ENCODE data around the gene GRM4.

GRM4 gene

DNA sequence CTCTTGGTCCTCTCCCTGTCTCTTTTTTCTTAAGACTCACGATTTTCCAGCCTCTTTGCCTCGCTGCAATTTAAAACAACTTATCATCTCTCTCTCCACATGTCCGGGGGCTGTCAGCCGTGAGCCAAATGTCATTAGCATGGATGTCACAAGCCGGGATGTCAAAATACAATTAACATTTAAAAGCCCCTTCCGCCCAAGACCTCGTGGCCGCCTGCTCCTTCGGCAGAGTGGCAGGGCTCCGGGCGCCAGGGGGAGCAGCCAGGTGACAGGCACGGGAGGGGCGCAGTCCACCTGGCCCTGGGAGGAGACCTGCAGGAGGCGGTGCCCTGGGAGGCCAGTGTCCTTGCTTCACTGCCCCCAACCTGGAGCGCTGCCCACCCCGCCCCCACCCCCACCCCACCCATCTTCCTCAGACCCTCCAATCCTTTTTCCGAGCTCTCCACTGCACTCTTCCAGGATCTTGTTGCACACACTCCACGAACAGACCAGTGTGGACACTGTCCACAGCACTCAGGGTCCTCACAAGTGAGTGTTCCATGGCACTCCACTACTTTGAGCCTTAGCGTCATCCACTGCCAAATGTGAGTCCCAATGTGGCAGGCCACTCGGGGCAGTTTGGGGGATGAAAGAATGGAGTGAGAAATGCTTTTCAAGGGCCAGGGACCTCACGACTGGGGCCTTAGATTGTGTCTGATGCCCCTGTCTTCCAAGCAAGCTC lies 5.6 kb upstream of the GRM4 start:
- no peak for TF ChIP-seq GATA2 (IDR thresholded peaks at IDR 0.05; ENCODE audit: low read depth, low read length)
- TF ChIP-seq GATA3 (IDR thresholded peaks at IDR 0.05; ENCODE audit: low read depth, low read length) = no peak

DNA sequence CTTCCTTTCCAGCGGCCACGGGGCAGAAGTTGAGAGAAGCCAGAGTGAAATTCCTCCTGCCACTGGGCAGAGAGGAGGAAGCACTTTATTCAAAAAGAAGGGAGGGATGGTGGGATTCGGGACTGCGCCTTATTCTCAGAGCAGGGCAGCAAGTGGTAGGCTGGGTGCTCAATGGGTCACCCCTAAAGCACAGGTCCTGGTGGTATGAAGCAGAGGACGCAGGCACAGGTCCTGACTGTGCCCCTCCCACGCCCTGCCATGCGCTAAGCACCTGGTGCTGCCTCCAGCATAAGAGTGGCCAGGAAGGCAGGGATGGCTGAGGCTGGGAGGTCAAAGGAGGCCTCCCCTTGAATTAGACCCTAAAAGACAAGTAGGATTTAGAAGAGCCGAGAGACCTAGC lies 4.9 kb upstream of the GRM4 start:
- TF ChIP-seq GATA3 (IDR thresholded peaks at IDR 0.05; ENCODE audit: low read depth, low read length) (no peak), GATA2 (IDR thresholded peaks at IDR 0.05; ENCODE audit: low read depth, low read length) (no peak)

DNA sequence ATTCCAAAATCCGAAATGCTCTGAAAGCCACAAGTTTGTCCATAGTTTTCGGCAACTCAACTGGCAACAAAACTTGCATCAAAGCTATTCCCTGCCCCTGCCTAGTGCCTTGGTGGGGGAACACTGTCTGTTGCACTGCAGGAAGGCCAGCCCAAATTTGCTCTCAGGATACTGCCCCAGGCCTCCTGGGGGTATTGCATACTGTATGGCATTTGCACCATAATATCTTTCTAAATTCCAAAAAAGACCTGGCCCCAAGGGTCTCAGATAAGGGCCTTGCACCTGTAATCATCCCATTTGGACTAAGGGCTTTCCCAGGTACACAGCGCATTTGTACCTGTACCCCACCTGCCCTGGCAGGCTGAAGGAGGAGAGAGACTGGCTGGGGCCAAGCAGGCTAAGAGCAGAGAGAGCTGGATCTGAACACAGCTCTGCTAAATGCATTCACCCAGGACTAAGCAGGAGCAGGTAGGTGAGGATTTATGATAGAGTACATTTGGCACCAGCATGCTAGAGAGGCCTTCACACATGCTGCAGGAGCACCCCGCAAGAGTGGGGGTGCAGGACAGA lies 4.0 kb upstream of the GRM4 start:
- TF ChIP-seq GATA2 (IDR thresholded peaks at IDR 0.05; ENCODE audit: low read depth, low read length) (no peak), GATA3 (IDR thresholded peaks at IDR 0.05; ENCODE audit: low read depth, low read length) (no peak)

DNA sequence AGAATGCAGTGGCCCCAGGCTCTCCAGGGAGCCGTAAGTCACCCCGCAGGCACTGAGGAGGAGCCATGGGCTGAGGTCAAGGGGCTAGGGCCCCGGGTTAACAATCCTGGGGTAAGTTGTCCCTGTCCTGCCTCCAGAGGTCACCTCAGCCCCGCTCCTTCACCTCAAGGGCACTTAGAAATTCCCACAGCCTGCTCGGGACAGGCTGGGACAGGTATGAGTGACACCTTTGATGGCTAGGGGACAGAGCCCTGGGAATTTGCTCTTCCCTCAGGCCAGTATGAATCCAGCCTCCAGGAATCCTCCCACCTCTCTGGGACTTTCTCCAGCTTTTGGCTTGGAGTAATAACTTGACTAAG lies 3.5 kb upstream of the GRM4 start:
- TF ChIP-seq GATA2 (IDR thresholded peaks at IDR 0.05; ENCODE audit: low read depth, low read length) (no peak), GATA3 (IDR thresholded peaks at IDR 0.05; ENCODE audit: low read depth, low read length) (no peak)

DNA sequence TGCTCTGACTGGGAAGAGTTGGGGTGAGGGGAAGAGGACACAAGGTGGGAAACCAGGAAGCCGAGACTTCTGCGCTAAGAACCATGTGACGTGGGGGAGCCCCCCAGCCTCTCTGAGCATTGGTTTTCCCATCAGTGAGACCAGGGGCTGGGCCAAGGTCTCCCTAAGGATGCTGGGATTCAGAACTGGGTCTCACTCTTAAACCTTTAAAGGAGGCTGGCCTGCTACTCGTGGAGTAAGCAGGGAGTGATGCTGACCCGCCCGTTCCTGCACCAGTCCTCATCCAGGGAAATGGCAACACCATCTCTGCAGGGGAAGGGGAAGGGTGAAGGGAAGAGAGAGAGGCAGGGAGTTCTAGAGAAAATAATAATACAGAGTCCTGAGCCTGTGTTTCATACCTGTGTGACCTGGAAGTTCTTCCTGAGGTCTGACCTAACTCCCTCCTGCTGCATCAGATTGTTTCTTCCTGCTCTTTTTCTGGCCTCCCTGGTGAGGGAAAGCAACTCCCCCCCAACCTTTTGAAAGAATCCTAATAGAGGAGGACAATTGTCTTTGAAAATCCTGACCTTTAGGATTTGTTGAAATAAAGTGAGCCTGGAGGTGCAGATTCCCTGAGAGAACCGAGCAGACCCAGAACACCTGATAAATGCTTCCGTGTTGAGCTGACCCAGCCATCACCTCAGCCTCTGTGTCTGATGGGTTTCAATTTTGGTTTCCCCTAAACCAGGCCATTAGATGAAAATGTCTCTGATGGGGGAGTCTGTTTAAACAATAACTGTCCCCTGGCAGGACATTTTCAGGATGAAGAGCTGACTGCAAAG lies 3.0 kb upstream of the GRM4 start:
- no peak for TF ChIP-seq GATA3 (IDR thresholded peaks at IDR 0.05; ENCODE audit: low read depth, low read length)
- no peak for TF ChIP-seq GATA2 (IDR thresholded peaks at IDR 0.05; ENCODE audit: low read depth, low read length)

DNA sequence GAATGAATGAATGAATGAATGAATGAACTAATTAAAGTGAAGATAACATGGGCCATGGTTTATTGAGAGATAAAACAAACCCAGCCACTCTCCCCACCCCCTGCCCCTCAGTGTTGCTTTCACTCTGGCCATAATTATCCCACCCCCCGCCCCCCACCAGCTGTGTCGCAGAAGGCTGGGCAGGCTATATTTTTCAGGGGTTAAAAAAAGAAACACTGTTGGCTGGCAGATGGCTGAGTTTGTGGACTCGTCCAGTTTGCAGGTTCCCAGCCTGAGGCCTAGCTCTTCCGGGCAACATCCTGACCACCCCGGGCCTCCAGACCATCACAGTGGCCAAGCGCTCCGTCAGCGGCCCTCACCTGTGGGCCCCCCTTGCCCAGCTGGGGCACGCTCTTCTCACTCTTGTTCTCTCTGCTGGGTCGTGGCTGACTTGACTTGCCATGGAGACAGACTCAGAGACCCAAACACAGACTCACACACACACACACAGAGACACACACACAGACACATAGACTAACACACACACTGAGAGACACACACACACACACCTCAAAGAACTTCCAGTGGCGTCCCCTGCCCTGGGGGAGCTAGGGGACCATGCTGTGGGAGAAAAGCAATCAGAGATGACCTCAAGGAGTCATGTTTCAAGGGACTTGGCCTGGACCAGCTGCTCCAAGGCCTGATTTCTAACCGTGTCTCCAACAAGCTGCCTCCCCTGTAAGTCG lies 2.2 kb upstream of the GRM4 start:
- TF ChIP-seq GATA3 (IDR thresholded peaks at IDR 0.05; ENCODE audit: low read depth, low read length) (no peak), GATA2 (IDR thresholded peaks at IDR 0.05; ENCODE audit: low read depth, low read length) (no peak)

DNA sequence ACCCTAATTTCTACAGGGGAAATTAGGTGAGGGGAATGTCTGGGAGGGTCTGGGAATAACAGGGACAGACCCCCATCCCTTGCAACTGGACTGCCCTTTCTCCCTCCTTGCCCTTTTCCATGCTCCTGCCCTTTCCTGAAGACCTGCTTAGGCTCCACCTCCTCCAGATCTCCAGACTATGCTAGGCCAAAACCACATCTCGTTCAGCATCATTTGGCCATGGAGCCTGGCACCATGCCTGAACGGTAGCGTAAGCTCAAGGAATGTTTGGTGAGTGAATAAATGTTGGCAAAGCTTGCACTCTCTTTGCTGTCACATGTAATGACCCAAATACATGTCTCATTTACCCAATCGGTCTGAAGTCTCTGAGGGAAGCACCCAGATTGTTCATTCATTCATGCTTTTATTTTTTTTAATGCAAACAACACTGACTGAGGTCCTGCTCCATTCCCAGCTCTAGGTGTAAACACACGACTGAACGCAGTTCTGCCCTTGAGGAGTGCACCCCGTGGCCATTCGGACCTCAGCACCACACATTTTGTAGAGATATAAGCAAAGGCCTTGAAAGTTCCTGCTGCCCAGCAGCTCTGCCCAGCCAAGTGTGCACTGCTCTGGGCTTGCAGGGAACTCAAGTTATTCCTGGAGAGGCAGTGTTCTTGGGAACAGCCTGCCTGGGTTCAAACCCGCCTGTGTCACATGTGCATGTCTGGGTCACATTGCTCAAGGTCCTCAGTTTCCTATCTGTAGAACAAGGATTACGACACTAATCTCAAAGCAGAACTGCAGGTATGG lies 1.1 kb upstream of the GRM4 start:
- TF ChIP-seq GATA3 (IDR thresholded peaks at IDR 0.05; ENCODE audit: low read depth, low read length) (no peak), GATA2 (IDR thresholded peaks at IDR 0.05; ENCODE audit: low read depth, low read length) (no peak)

DNA sequence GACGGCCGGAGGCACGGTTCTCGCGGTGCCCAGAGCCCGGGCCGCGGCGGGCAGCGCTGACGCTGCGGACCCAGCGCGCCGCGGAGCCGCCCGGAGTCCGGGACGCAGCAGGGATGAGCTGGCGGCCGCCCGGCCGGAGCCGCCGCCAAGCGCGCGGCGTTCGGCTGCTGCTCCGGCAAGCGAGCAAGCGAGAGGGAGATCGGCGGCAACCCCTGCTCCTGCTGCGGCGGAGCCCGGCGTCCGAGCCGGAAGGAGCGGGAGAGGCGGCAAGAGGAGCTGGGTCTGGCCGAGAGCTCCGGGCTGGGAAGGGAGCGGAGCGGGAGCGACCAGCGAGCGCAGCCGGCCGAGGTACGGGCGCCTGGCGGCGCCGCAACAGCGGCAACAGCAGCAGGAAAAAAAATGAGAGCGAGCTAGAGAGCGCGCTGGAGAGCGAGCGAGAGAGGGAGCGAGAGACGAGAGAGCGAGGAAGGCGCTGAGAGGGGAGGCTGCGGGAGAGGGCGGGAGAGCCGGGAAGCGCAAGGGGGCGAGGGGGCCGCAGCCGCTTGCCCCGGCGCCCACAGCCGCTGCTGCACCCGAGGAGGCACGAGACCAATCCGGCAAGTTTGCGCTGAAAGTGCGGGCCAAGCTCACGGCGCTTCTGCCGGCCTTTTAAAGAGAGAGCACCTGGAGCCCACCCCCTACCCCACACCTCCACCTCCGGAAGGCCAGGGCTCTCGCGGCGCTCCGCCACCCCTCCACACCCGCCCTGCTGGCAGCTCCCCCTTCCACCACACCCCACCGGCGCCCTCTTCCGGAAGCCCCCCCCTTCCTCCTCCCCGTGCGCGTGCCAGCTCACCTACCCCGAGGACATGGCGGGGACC lies 496 bp downstream of the GRM4 start:
- TF ChIP-seq GATA3 (IDR thresholded peaks at IDR 0.05; ENCODE audit: low read depth, low read length) = no peak
- TF ChIP-seq GATA2 (IDR thresholded peaks at IDR 0.05; ENCODE audit: low read depth, low read length) = no peak

DNA sequence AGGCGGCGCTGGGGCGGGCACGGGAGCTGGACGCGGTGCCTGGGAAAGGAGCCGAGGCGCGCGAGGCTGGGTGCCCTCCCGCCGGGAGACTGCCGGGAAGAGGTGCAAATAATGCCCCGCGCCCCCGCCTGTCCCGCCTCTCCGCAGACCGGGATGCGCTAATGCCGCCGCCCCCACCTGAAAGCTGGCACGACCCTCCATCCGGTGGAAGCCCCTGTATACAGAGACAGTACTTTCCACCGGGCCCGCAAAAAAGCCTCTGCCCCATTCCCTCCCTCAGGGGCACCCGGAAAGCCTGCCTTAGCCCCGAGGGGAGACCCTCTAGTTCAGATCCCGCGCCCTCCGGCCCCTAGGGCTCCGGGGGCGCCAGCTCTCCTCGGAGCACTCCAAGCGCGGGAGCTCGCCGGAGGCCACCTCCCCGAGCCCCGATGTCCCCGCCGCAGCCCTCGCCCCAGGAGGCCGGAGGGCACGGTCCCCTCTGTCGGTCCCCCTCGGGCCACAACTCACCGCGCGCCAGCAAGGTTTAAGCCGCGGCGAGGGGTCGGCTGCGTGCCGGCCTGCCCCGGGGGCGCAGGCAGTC lies 1.2 kb downstream of the GRM4 start:
- TF ChIP-seq GATA2 (IDR thresholded peaks at IDR 0.05; ENCODE audit: low read depth, low read length) (no peak), GATA3 (IDR thresholded peaks at IDR 0.05; ENCODE audit: low read depth, low read length) (no peak)

DNA sequence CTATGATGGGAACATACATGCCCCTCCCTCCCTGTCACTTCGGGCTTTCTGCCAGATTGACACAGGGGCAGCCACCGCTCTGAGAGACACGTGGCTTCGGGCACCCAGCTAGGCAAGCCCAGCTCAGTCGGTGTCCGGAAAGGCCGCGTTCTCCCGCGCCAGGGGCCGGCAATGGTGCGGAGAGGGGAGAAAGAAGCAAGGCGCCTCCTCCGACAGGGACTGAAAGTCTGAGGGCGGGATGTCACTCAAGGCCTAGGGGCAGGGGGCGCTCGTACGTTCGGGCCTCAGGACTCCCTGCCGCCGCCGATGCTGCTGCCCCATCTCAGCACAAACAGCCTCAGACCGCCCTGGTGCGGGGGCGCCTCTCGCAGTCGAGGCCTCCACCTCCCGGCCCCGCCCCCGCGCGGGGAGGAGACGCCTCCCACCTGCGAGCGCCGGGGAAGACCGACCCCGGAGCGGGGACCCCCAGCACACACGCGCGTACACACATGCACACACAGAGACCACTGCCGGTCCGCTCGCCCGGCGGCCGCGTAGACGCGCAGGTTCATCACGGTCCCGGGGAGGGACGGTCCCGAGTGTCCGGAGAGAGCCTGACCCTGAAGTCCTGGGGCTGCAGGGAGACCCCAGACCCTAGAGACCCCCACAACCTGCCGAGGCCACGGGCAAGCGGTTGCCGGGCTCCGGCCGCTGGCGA lies 1.9 kb downstream of the GRM4 start:
- TF ChIP-seq GATA3 (IDR thresholded peaks at IDR 0.05; ENCODE audit: low read depth, low read length) = no peak
- no peak for TF ChIP-seq GATA2 (IDR thresholded peaks at IDR 0.05; ENCODE audit: low read depth, low read length)

DNA sequence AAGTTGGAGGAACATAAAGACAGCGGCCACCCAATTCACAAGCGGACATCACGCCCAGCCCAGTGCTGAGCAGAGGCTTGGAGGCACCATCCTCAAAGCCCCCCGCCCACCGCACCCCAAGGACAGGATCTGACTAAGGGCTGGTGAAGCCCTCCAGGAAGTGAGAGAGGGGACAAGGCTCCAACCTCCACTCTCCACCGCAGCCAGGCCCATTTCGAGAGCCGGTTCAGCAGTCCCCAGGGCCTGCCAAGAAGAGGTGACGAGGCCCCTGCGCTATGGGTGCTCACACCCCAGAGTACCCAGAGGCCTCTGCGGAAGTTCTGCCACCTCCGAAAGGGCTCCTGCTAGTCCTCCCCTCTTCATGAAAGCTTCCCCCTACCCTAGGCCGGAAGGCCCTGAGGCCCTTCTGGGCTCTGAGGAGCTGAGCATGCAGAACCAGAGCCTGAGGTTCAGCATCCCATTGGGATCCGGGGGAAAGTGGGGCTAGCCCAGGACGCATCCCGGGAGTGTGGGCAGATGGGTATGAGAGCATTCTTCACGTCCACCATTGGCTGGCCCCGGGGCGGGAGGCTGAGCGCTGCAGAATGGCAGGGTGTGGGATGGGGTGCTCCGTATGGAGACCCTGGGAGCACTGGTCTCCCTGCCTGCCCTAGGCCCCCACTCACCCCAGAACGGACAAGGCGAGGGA lies 2.5 kb downstream of the GRM4 start:
- no peak for TF ChIP-seq GATA2 (IDR thresholded peaks at IDR 0.05; ENCODE audit: low read depth, low read length)
- no peak for TF ChIP-seq GATA3 (IDR thresholded peaks at IDR 0.05; ENCODE audit: low read depth, low read length)
